Neutrophil (primary cell): ENCODE results near the gene METRN.

Experiments used
- H3K27ac ChIP-seq: fragments of 200-600 bp; sonication (generic); 2 replicates; pipeline ENCODE4 v1.5.1; 2016; ENCODE audit warnings: mild to moderate bottlenecking, moderate library complexity
- H3K27me3 ChIP-seq: fragments of 200-600 bp; sonication (generic); 2 replicates; pipeline ENCODE4 v1.6.0; 2016; ENCODE audit warnings: mild to moderate bottlenecking
- H3K36me3 ChIP-seq: fragments of 200-600 bp; sonication (generic); 2 replicates; pipeline ENCODE4 v1.5.1; 2017
- H3K4me1 ChIP-seq, 2 experiments: fragments of 200-600 bp in 1 of 2; sonication (generic) in 1 of 2; 1 replicate in 1 of 2; 2 replicates in 1 of 2; pipeline versions ENCODE4 v1.5.1 to v1.6.1; 2013 to 2016; ENCODE audit warnings: low read depth in 1 of 2, low read length in 1 of 2, mild to moderate bottlenecking in 1 of 2, moderate library complexity in 1 of 2; ENCODE audit not compliant: control insufficient read depth in 1 of 2, insufficient read depth in 1 of 2
- H3K4me3 ChIP-seq, 2 experiments: fragments of 200-600 bp in 1 of 2; sonication (generic) in 1 of 2; 1 replicate in 1 of 2; 2 replicates in 1 of 2; pipeline ENCODE4 v1.5.1; 2013 to 2016; ENCODE audit warnings: low read depth in 1 of 2, low read length in 1 of 2, mild to moderate bottlenecking in 1 of 2, moderate library complexity in 1 of 2
- H3K9me3 ChIP-seq: fragments of 200-600 bp; sonication (generic); 2 replicates; pipeline ENCODE4 v1.5.1; 2016
- CTCF ChIP-seq: fragments of 200-600 bp; sonication (generic); IDR thresholded peaks from 2 replicates; pipeline ENCODE4 v1.5.1; 2016; ENCODE audit warnings: antibody characterized with exemption

The METRN gene

DNA sequence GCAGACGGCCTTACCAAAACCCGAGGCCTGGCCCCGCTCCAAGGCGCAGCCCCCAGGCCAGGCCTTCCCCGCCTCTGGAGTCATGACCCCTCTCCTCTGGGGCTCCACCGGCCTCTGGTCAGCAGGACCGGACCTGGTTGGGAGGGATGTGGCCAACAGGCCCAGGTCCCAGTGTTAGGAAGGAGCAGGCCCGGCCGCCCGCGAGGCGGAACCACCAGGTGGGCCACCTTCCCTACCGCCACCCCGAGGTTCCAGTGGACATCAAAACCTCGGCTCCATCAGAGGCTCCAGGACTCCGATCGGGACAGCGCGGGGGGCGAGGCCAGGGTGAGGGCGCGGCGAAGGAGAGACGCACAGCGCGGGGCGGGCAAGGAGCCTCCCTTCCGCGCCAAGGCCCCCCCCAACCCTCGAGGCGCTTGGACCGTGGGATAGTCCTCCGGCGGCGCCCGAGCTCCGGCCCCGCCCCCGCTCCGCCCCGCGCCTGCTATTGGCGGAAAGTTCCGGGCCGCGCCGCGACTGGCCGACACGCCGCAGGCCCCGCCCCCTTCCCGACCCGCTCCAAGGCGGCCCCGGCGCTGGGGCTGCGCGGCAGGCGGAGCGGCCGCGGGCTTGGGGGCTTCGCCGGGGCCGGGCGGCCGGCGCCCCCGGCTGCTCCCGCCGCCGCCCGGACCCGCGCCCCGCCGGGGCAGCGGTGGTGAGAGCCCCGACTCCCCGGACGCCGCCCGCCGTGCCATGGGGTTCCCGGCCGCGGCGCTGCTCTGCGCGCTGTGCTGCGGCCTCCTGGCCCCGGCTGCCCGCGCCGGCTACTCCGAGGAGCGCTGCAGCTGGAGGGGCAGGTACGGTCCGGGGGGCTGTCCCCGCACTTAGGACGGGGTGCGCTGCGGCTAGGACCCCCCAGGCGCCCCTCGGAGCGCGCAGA lies at the start of gene METRN:
TSS of gene METRN (plus strand) at position 561 of the 919 bp plus-strand sequence. CDS start at position 733, 172 bp downstream.
- Histone ChIP-seq H3K4me3 (peak within 1 kb of the TSS; percentile 43 to 54), H3K4me1 (peaks cover 10 to 16% of the 10 kb centered on the region in 2 experiments), H3K27me3 (peaks cover 100% of the 10 kb centered on the region), H3K36me3 (no peaks in the 10 kb centered on the region), H3K9me3 (no peaks in the 10 kb centered on the region), H3K27ac (no peak within 1 kb of the TSS)
- no peak for TF ChIP-seq CTCF

GRCh38 chr16:666572-666971 lies 48.3 kb upstream of the METRN start:
- Histone ChIP-seq H3K36me3 (peaks cover 25% of the 10 kb centered on the region), H3K9me3 (no peaks in the 10 kb centered on the region), H3K4me1 (peaks cover 17 to 22% of the 10 kb centered on the region in 2 experiments), H3K27me3 (no peaks in the 10 kb centered on the region), H3K27ac (no peak overlapping the region), H3K4me3 (no peak overlapping the region)
- no peak for TF ChIP-seq CTCF

DNA sequence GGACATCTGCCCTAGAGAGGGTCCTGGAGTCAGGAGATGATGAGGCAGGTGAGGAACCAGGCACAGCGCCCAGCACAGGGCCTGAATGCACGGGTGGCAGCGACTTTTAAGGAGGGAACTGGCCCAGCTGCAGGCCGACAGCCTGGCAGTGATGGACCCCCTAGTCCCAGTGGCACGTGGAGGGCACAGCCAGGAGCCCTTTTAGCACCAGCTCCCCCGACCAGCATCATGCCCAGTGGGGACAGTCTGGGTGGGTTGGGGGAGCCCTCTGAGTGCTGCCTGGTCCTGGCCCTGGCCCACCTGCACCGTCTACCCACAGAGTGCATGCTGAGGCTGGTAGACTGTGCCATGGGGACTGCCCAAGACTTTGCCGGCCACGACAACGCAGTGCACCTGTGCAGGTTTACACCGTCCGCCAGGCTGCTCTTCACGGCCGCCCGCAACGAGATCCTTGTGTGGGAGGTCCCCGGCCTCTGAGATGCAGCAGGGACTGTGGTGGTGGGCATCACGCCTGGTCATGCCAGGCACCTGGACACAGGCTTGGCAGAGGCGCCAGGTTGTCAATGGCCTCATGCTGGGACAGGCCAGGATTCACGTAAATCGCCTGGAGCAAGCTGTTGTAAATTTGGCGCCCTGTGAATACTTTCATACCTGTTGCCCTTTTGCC lies 47.7 kb upstream of the METRN start:
- H3K4me1 ChIP-seq: peaks cover 17 to 22% of the 10 kb centered on the region in 2 experiments
- peak overlapping the region; percentile 68 to 98 for H3K4me3 ChIP-seq
- no peaks in the 10 kb centered on the region for H3K27me3 ChIP-seq
- peak overlapping the region; percentile 83 for H3K27ac ChIP-seq
- peaks cover 32% of the 10 kb centered on the region for H3K36me3 ChIP-seq
- no peaks in the 10 kb centered on the region for H3K9me3 ChIP-seq
- TF ChIP-seq CTCF: no peak

DNA sequence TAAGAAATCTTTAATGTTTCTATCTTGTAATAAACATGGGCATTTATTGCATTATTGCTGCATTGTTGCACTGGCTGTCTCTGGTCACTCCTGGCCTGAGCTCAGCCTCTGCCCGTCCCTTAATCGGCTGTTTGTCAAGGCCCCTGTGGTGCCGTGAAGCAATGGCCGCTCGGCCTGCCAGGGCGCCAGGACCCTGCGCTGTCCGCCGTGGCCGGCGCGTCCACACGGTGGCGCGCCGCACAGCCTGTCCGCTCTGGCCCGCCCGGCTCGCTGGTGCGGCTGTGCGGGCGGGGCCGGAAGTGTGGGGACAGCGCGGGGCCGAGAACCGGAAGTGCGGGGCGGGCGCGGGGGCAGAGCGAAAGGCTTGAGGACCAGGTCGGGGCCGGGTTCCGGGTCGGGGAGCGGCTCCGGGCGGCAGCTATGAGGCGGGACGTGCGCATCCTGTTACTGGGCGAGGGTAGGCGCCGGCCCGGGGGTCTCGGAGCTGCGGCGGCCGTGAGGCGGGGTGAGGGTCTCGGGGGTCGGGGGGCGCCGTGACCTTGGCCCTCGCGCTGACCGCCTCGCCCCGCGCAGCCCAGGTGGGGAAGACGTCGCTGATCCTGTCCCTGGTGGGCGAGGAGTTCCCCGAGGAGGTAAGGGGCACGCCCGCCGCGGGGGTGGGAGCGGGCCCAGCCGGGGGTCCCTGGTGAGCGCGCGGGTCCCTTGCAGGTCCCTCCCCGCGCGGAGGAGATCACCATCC lies 47.0 kb upstream of the METRN start, which contains the start of gene RHOT2:
TSS of gene RHOT2 (plus strand) at position 353 of the 739 bp plus-strand sequence. CDS start at position 421, 68 bp downstream.
- Histone ChIP-seq H3K27me3 (no peaks in the 10 kb centered on the region), H3K36me3 (peaks cover 39% of the 10 kb centered on the region), H3K9me3 (no peaks in the 10 kb centered on the region), H3K4me3 (peak within 1 kb of the TSS; percentile 68 to 98), H3K4me1 (peaks cover 17 to 22% of the 10 kb centered on the region in 2 experiments), H3K27ac (peak within 1 kb of the TSS; percentile 83)
- TF ChIP-seq CTCF: peak; percentile 99

- H3K27me3 ChIP-seq: no peaks in the 10 kb centered on the region
- H3K4me1 ChIP-seq: peaks cover 17 to 22% of the 10 kb centered on the region in 2 experiments
- H3K36me3 ChIP-seq: peaks cover 46% of the 10 kb centered on the region
- no peak for TF ChIP-seq CTCF
- H3K4me3 ChIP-seq: peak overlapping the region; percentile 68 to 98
- no peaks in the 10 kb centered on the region for H3K9me3 ChIP-seq
- peak overlapping the region; percentile 83 for H3K27ac ChIP-seq
These were observed 46.3 kb upstream of the METRN start for GRCh38 chr16:668519-669171.
